HG03439 (cell line): Measurements from ENCODE around the gene SETX.
A peak's percentile ranks its signal among the peaks of the same experiment; 100 is the strongest.
"Not testable (repeated sequence)": the region's sequence is repeated elsewhere in the genome, so short reads cannot be mapped to it uniquely, and the experiment has no call there.

ENCODE experiments used
- ATAC-seq: cut with Tn5 transposase; IDR thresholded peaks from one replicate; pipeline ENCODE4 v1.9.1; 2021; ENCODE audit warnings: mild to moderate bottlenecking, moderate library complexity; ENCODE audit not compliant: unreplicated experiment

SETX gene

GRCh38 chr9:132354637-132355355 lies at the start of gene SETX:
Gene SETX (minus strand): TSS chr9:132354986. CDS start chr9:132349428, 5,558 bp downstream.
- ATAC-seq, result peak; percentile 82

GRCh38 chr9:132404228-132404881 lies 49.6 kb upstream of the SETX start:
- no peak for ATAC-seq

- no peak for ATAC-seq
These were observed 47.0 kb upstream of the SETX start for GRCh38 chr9:132401824-132402223.

- ATAC-seq, result no peak
These were observed 40.8 kb upstream of the SETX start for GRCh38 chr9:132395560-132395959.

GRCh38 chr9:132391449-132391848 lies 36.7 kb upstream of the SETX start:
- no peak for ATAC-seq

GRCh38 chr9:132390966-132391365 lies 36.2 kb upstream of the SETX start:
- no peak for ATAC-seq

- no peak for ATAC-seq
These were observed 32.3 kb upstream of the SETX start for GRCh38 chr9:132387133-132387532.

- ATAC-seq, result no peak
These were observed 29.6 kb upstream of the SETX start for GRCh38 chr9:132384376-132384775.

GRCh38 chr9:132383462-132383883 lies 28.7 kb upstream of the SETX start:
- ATAC-seq, result peak; percentile 37

GRCh38 chr9:132381966-132382541 lies 27.3 kb upstream of the SETX start:
- ATAC-seq, result peak; percentile 53

- ATAC-seq, result not testable (repeated sequence)
These were observed 23.6 kb upstream of the SETX start for GRCh38 chr9:132378416-132378815.

- ATAC-seq, result not testable (repeated sequence)
These were observed 23.0 kb upstream of the SETX start for GRCh38 chr9:132377769-132378168.

- no peak for ATAC-seq
These were observed 17.6 kb upstream of the SETX start for GRCh38 chr9:132372177-132373095.

GRCh38 chr9:132370592-132370991 lies 15.8 kb upstream of the SETX start:
- no peak for ATAC-seq

GRCh38 chr9:132369421-132369820 lies 14.6 kb upstream of the SETX start:
- no peak for ATAC-seq

GRCh38 chr9:132367613-132368313 lies 13.0 kb upstream of the SETX start:
- ATAC-seq, result no peak

- no peak for ATAC-seq
These were observed 11.7 kb upstream of the SETX start for GRCh38 chr9:132366481-132366880.

GRCh38 chr9:132365986-132366385 lies 11.2 kb upstream of the SETX start:
- no peak for ATAC-seq

- ATAC-seq, result no peak
These were observed 9.3 kb upstream of the SETX start for GRCh38 chr9:132364068-132364467.

- no peak for ATAC-seq
These were observed 3.0 kb upstream of the SETX start for GRCh38 chr9:132357764-132358163.
